IPS-15b (cell line): Measurements from ENCODE around the gene CHST11.

Experiments
- H3K27me3 ChIP-seq: one replicate; pipeline ENCODE4 v1.6.1; 2013; ENCODE audit warnings: low read length; ENCODE audit not compliant: control insufficient read depth, insufficient read depth
- H3K36me3 ChIP-seq: one replicate; pipeline ENCODE4 v1.6.1; 2013; ENCODE audit warnings: low read length; ENCODE audit not compliant: control insufficient read depth, insufficient read depth
- H3K4me1 ChIP-seq: one replicate; pipeline ENCODE4 v1.6.1; 2013; ENCODE audit warnings: mild to moderate bottlenecking, low read length; ENCODE audit not compliant: control insufficient read depth, insufficient read depth
- H3K4me3 ChIP-seq: one replicate; pipeline ENCODE4 v1.5.1; 2013; ENCODE audit warnings: low read depth, low read length
- H3K9ac ChIP-seq: one replicate; pipeline ENCODE4 v1.6.1; 2013; ENCODE audit warnings: low read depth, mild to moderate bottlenecking, low read length
- H3K9me3 ChIP-seq: one replicate; pipeline ENCODE4 v1.6.1; 2013; ENCODE audit warnings: mild to moderate bottlenecking, low read length; ENCODE audit not compliant: control insufficient read depth, insufficient read depth

Gene CHST11

GRCh38 chr12:104746467-104747088, 289.8 kb downstream of the CHST11 start:
- Histone ChIP-seq H3K4me1 (peaks cover 15% of the 10 kb centered on the region), H3K9ac (no peak overlapping the region), H3K36me3 (no peaks in the 10 kb centered on the region), H3K9me3 (no peaks in the 10 kb centered on the region), H3K27me3 (no peaks in the 10 kb centered on the region), H3K4me3 (no peak overlapping the region)

DNA sequence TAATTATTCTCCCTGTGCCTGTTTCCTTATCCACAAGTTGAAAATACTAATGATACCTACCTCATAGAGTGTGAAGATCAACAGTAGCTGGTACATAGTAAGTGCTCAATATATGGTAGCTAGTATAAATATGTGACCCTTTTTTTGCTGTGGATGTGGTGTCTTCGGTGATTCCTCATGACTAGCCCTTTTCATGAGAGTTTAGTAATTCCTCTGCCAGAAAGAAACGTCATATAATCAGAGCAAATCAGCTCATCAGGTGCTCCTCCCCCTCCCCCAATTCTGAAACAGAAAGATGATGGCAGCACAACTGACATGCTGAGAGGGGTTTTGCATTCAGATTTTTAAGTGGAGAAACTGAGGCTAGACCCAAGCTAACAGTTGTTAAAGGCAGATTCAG, 290.6 kb downstream of the CHST11 start:
- no peaks in the 10 kb centered on the region for H3K9me3 ChIP-seq
- no peaks in the 10 kb centered on the region for H3K27me3 ChIP-seq
- peaks cover 15% of the 10 kb centered on the region for H3K4me1 ChIP-seq
- H3K4me3 ChIP-seq = no peak overlapping the region
- no peak overlapping the region for H3K9ac ChIP-seq
- no peaks in the 10 kb centered on the region for H3K36me3 ChIP-seq

- Histone ChIP-seq H3K9ac (no peak overlapping the region), H3K4me1 (peaks cover 15% of the 10 kb centered on the region)
Measured at GRCh38 chr12:104747955-104748354, 291.2 kb downstream of the CHST11 start.

GRCh38 chr12:104748356-104748755, 291.6 kb downstream of the CHST11 start:
- no peaks in the 10 kb centered on the region for H3K36me3 ChIP-seq
- no peaks in the 10 kb centered on the region for H3K27me3 ChIP-seq
- no peaks in the 10 kb centered on the region for H3K9me3 ChIP-seq
- H3K9ac ChIP-seq = no peak overlapping the region
- H3K4me1 ChIP-seq = peaks cover 15% of the 10 kb centered on the region
- H3K4me3 ChIP-seq = no peak overlapping the region

More at GRCh38 chr12:104747955-104748354, 291.2 kb downstream of the CHST11 start:
- no peaks in the 10 kb centered on the region for H3K27me3 ChIP-seq
- no peaks in the 10 kb centered on the region for H3K36me3 ChIP-seq
- H3K9me3 ChIP-seq = no peaks in the 10 kb centered on the region
- H3K4me3 ChIP-seq = no peak overlapping the region

- Histone ChIP-seq H3K9ac (no peak overlapping the region), H3K27me3 (no peaks in the 10 kb centered on the region), H3K4me3 (no peak overlapping the region), H3K36me3 (no peaks in the 10 kb centered on the region), H3K4me1 (peaks cover 15% of the 10 kb centered on the region), H3K9me3 (no peaks in the 10 kb centered on the region)
Measured at GRCh38 chr12:104748790-104749189, 292.0 kb downstream of the CHST11 start.

- Histone ChIP-seq H3K4me3 (no peak overlapping the region), H3K4me1 (peaks cover 15% of the 10 kb centered on the region), H3K9ac (no peak overlapping the region), H3K27me3 (no peaks in the 10 kb centered on the region), H3K9me3 (no peaks in the 10 kb centered on the region), H3K36me3 (no peaks in the 10 kb centered on the region)
Measured at GRCh38 chr12:104749545-104749944, 292.8 kb downstream of the CHST11 start.

DNA sequence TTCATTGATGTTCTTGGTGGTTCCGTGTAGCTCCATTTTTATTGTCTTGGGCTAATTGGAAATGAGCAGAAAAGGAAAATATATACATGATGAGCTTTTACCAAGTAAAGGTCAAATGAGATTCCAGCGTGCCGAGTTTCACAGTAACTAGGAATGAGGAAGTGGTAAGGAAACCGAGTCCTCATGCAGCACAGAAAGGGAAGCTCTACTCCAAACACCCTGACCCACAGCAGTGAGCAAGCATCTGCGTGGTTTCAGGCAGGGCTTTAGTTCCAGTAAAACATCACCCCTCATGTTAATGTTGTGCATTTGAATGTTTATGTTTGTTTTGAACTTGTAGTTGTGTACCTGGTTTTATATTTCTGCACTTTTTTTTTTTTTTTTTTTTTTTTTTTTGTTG, 293.3 kb downstream of the CHST11 start:
- H3K9ac ChIP-seq = no peak overlapping the region
- H3K4me1 ChIP-seq = peaks cover 15% of the 10 kb centered on the region
- no peaks in the 10 kb centered on the region for H3K27me3 ChIP-seq

GRCh38 chr12:104751120-104751519, 294.4 kb downstream of the CHST11 start:
- no peaks in the 10 kb centered on the region for H3K27me3 ChIP-seq
- H3K36me3 ChIP-seq = no peaks in the 10 kb centered on the region
- peaks cover 15% of the 10 kb centered on the region for H3K4me1 ChIP-seq
- no peaks in the 10 kb centered on the region for H3K9me3 ChIP-seq
- no peak overlapping the region for H3K4me3 ChIP-seq
- H3K9ac ChIP-seq = no peak overlapping the region

More for the DNA sequence above, 293.3 kb downstream of the CHST11 start:
- Histone ChIP-seq H3K36me3 (no peaks in the 10 kb centered on the region), H3K4me3 (no peak overlapping the region), H3K9me3 (no peaks in the 10 kb centered on the region)

- Histone ChIP-seq H3K4me1 (peaks cover 15% of the 10 kb centered on the region), H3K36me3 (no peaks in the 10 kb centered on the region), H3K9me3 (no peaks in the 10 kb centered on the region), H3K27me3 (no peaks in the 10 kb centered on the region), H3K9ac (no peak overlapping the region), H3K4me3 (no peak overlapping the region)
Measured at GRCh38 chr12:104751594-104751993, 294.8 kb downstream of the CHST11 start.

- Histone ChIP-seq H3K4me1 (peaks cover 15% of the 10 kb centered on the region), H3K9ac (no peak overlapping the region), H3K4me3 (no peak overlapping the region), H3K27me3 (no peaks in the 10 kb centered on the region), H3K9me3 (no peaks in the 10 kb centered on the region), H3K36me3 (peaks cover 2% of the 10 kb centered on the region)
Measured at GRCh38 chr12:104752016-104752415, 295.3 kb downstream of the CHST11 start.

GRCh38 chr12:104752881-104753280, 296.1 kb downstream of the CHST11 start:
- Histone ChIP-seq H3K4me1 (peaks cover 15% of the 10 kb centered on the region), H3K9ac (no peak overlapping the region), H3K9me3 (no peaks in the 10 kb centered on the region), H3K36me3 (peaks cover 7% of the 10 kb centered on the region), H3K4me3 (no peak overlapping the region), H3K27me3 (no peaks in the 10 kb centered on the region)

GRCh38 chr12:104756901-104757300, 300.2 kb downstream of the CHST11 start:
- peaks cover 7% of the 10 kb centered on the region for H3K36me3 ChIP-seq
- no peaks in the 10 kb centered on the region for H3K9me3 ChIP-seq
- no peak overlapping the region for H3K4me3 ChIP-seq
- H3K9ac ChIP-seq = no peak overlapping the region
- no peaks in the 10 kb centered on the region for H3K4me1 ChIP-seq
- no peaks in the 10 kb centered on the region for H3K27me3 ChIP-seq
